Dermis blood vessel endothelial cell (primary cell): ENCODE data around the gene MKKS. TPM values are rescaled to one million over a fixed set of nuclear protein-coding genes. Genes with fewer than 3 reads are reported as not detected.

Source experiments
- DNase-seq: peaks from one replicate; pipeline ENCODE4 v3.0.0; 2010
- total RNA-seq: library from RNA; depleted of rRNA; stranded (reverse); fragments of >200 nt; gene quantifications from 2 replicates; pipeline ENCODE4 v1.2.3, GENCODE V29; 2014

The MKKS gene
- total RNA-seq, 1 donor from 2014 or later: 6.5 TPM

- DNase-seq: no peak
Measured at GRCh38 chr20:10367943-10368701, 65.9 kb downstream of the MKKS start.

- DNase-seq: no peak
Measured at GRCh38 chr20:10367693-10367942, 66.4 kb downstream of the MKKS start.

GRCh38 chr20:10366898-10367692, 66.9 kb downstream of the MKKS start:
- peak; percentile 39 for DNase-seq

- no peak for DNase-seq
Measured at GRCh38 chr20:10362674-10363073, 71.3 kb downstream of the MKKS start.

- no peak for DNase-seq
Measured at GRCh38 chr20:10360878-10361277, 73.1 kb downstream of the MKKS start.

- DNase-seq: peak; percentile 74
Measured at GRCh38 chr20:10359621-10360040, 74.4 kb downstream of the MKKS start.

- DNase-seq: peak; percentile 53
Measured at GRCh38 chr20:10357974-10358373, 76.0 kb downstream of the MKKS start.

GRCh38 chr20:10357061-10357708, 76.8 kb downstream of the MKKS start:
- peak; percentile 91 for DNase-seq

- DNase-seq: no peak
Measured at GRCh38 chr20:10356628-10357027, 77.4 kb downstream of the MKKS start.

- DNase-seq: peak; percentile 96
Measured at GRCh38 chr20:10352934-10353824, 80.8 kb downstream of the MKKS start.

Other genes with a start within 250 kb of the MKKS start
- 0.05 TPM in 1 of 2 replicates, not detected in the other for gene SNAP25, start 215.4 kb downstream of the MKKS start, total RNA-seq
- 3.2 and 4.3 TPM in 2 replicates for gene SLX4IP, start 1.1 kb upstream of the MKKS start, total RNA-seq
- 124 and 203 TPM in 2 replicates for gene JAG1, start 239.8 kb upstream of the MKKS start, total RNA-seq